Keratinocyte (primary cell): ENCODE data around the gene HMGN4. TPM values are rescaled to one million over a fixed set of nuclear protein-coding genes. Genes with fewer than 3 reads are reported as not detected.

Source experiments
- DNase-seq: peaks from one replicate; pipeline ENCODE4 v3.0.0-alpha.2; 2011; ENCODE audit warnings: low read depth, missing footprints, low spot score
- FAIRE-seq: peaks from 2 replicates; lab custom pipeline; 2011; peaks lifted over from hg19 to GRCh38; lab: Jason Lieb, UNC
- H2AFZ ChIP-seq: 2 replicates; pipeline ENCODE4 v1.6.0; 2012; ENCODE audit warnings: low read length, control low read depth, inconsistent platforms; ENCODE audit not compliant: control insufficient read depth
- H3K27ac ChIP-seq: 2 replicates; pipeline ENCODE4 v1.5.1; 2011; ENCODE audit warnings: low read length; ENCODE audit not compliant: control insufficient read depth, insufficient read depth
- H3K27me3 ChIP-seq: 3 replicates; pipeline ENCODE4 v1.6.0; 2011; ENCODE audit warnings: low read length; ENCODE audit not compliant: control insufficient read depth, insufficient read depth; ENCODE audit errors: extremely low read depth
- H3K36me3 ChIP-seq, 2 experiments: 2 replicates in 1 of 2; 3 replicates in 1 of 2; pipeline ENCODE4 v1.5.1; 2011; ENCODE audit warnings: low read length in 2 of 2, mild to moderate bottlenecking in 1 of 2; ENCODE audit not compliant: control insufficient read depth in 2 of 2, insufficient read depth in 2 of 2; ENCODE audit errors: extremely low read depth in 1 of 2
- H3K4me1 ChIP-seq: 3 replicates; pipeline ENCODE4 v1.5.1; 2011; ENCODE audit warnings: low read length; ENCODE audit not compliant: control insufficient read depth, insufficient read depth; ENCODE audit errors: extremely low read depth
- H3K4me2 ChIP-seq: 3 replicates; pipeline ENCODE4 v1.6.0; 2011; ENCODE audit warnings: low read depth, low read length; ENCODE audit not compliant: control insufficient read depth, insufficient read depth; ENCODE audit errors: extremely low read depth
- H3K4me3 ChIP-seq, 3 experiments: fragments of 200-600 bp in 1 of 3; sonication (generic) in 1 of 3; 2 replicates in 2 of 3; 3 replicates in 1 of 3; pipeline ENCODE4 v1.5.1; 2011 to 2016; ENCODE audit warnings: low read length in 3 of 3, mild to moderate bottlenecking in 3 of 3, control low read depth in 2 of 3, inconsistent platforms in 1 of 3, low read depth in 1 of 3, mixed read lengths in 1 of 3, mixed run types in 1 of 3, moderate library complexity in 1 of 3; ENCODE audit not compliant: control insufficient read depth in 2 of 3, insufficient read depth in 2 of 3; ENCODE audit errors: extremely low read depth in 1 of 3
- H3K79me2 ChIP-seq: 2 replicates; pipeline ENCODE4 v1.6.0; 2012; ENCODE audit warnings: low read length; ENCODE audit not compliant: control insufficient read depth, insufficient read depth
- H3K9ac ChIP-seq: 3 replicates; pipeline ENCODE4 v1.6.0; 2011; ENCODE audit warnings: low read length; ENCODE audit not compliant: control insufficient read depth, insufficient read depth; ENCODE audit errors: extremely low read depth
- H3K9me1 ChIP-seq: 3 replicates; pipeline ENCODE4 v1.6.0; 2011; ENCODE audit warnings: low read length; ENCODE audit not compliant: control insufficient read depth, insufficient read depth; ENCODE audit errors: extremely low read depth
- H3K9me3 ChIP-seq: 2 replicates; pipeline ENCODE4 v1.5.1; 2012; ENCODE audit warnings: low read depth, low read length; ENCODE audit not compliant: control insufficient read depth
- H4K20me1 ChIP-seq: 3 replicates; pipeline ENCODE4 v1.6.0; 2011; ENCODE audit warnings: low read length; ENCODE audit not compliant: control insufficient read depth, insufficient read depth; ENCODE audit errors: extremely low read depth
- CTCF ChIP-seq, 3 experiments: IDR thresholded peaks in 1 of 3; conservative IDR thresholded peaks in 1 of 3; optimal IDR thresholded peaks in 1 of 3; 2 replicates in 2 of 3; 3 replicates in 1 of 3; pipeline versions ENCODE3 to v1.5.1; 2011; ENCODE audit warnings: low read length in 3 of 3, mild to moderate bottlenecking in 3 of 3, moderate library complexity in 2 of 3, control low read depth in 1 of 3, inconsistent platforms in 1 of 3; ENCODE audit not compliant: insufficient read depth in 2 of 3; ENCODE audit errors: extremely low read depth in 1 of 3
- EZH2 ChIP-seq: IDR thresholded peaks from one replicate; pipeline ENCODE4 v1.6.1; 2012; ENCODE audit warnings: inconsistent platforms, mild to moderate bottlenecking, low read length, moderate library complexity
- dilution Hi-C: fragments of 300-500 bp; cut with MboI; formaldehyde crosslinking; loops from one replicate; pipeline ENCODE4 v1.7.0; 2020; ENCODE audit warnings: low sequenced_read_pairs; ENCODE audit not compliant: extremely low pct_ligation_motif_present
- polyA minus RNA-seq, 3 experiments: library from RNA; depleted of rRNA, polyadenylated mRNA; stranded (reverse); fragments of >200 nt; gene quantifications; 1 replicate in 1 of 3; 2 replicates in 1 of 3; 3 replicates in 1 of 3; pipeline ENCODE4 v1.2.3, GENCODE V29; 2011
- polyA plus RNA-seq, 5 experiments: library from polyadenylated mRNA; depleted of rRNA in 3 of 5; stranded (reverse) in 3 of 5; stranded (forward) in 1 of 5; unstranded in 1 of 5; fragments of >200 nt; gene quantifications; 1 replicate in 1 of 5; 2 replicates in 3 of 5; 3 replicates in 1 of 5; pipeline versions ENCODE4 v1.2.1 to v1.2.3, GENCODE V29; 2011 to 2012; ENCODE audit warnings: missing spikeins in 2 of 5, low read depth in 1 of 5, low replicate concordance in 1 of 5

The HMGN4 gene
- polyA plus RNA-seq (46.4 to 62.6 TPM (median 54.0 TPM) in 3 replicates), polyA minus RNA-seq (9.9 to 26.7 TPM (median 24.5 TPM) in 3 replicates)
- polyA plus RNA-seq (2011; ENCODE audit: low read depth) = 8.6 TPM
- polyA plus RNA-seq (2011; cell fraction: cytosol; rRNA removed) = 52.5 and 77.7 TPM in 2 replicates
- 49.5 and 51.9 TPM in 2 replicates for polyA plus RNA-seq (2011; cell fraction: nucleus; rRNA removed)
- polyA plus RNA-seq (2012; ENCODE audit: low replicate concordance) = 41.1 and 52.6 TPM in 2 replicates
- polyA minus RNA-seq (2011; cell fraction: cytosol; rRNA and poly(A)+ RNA removed) = 45.5 TPM
- 11.4 and 17.5 TPM in 2 replicates for polyA minus RNA-seq (2011; cell fraction: nucleus; rRNA and poly(A)+ RNA removed)

- H3K9ac ChIP-seq = peak within 1 kb of the TSS; percentile 93
- peak in 1 of 3 experiments; percentile 13 for TF ChIP-seq CTCF (optimal IDR thresholded peaks at IDR 0.05 in 1 of 3, IDR thresholded peaks at IDR 0.05 in 1 of 3, conservative IDR thresholded peaks at IDR 0.05 in 1 of 3; ENCODE audit: extremely low read depth in 1 of 3, insufficient read depth in 2 of 3, low read length in 3 of 3)
- TF ChIP-seq EZH2 = no peak
- peak within 1 kb of the TSS; percentile 73 to 98 (median 87) for H3K4me3 ChIP-seq
- H3K9me1 ChIP-seq = no peaks in the 10 kb centered on the region
- H4K20me1 ChIP-seq = no peaks in the 10 kb centered on the region
- H3K9me3 ChIP-seq = no peaks in the 10 kb centered on the region
- peaks cover 39% of the 10 kb centered on the region for H3K79me2 ChIP-seq
- no peak for FAIRE-seq
- dilution Hi-C loops = loop anchor here (25.0 kb wide), 1 partner anchor 201 kb away; no protein-coding TSS in a partner anchor
- H3K27me3 ChIP-seq = no peaks in the 10 kb centered on the region
- peak within 1 kb of the TSS; percentile 98 for H3K4me2 ChIP-seq
- H3K36me3 ChIP-seq = peaks cover 1 to 5% of the 10 kb centered on the region in 2 experiments
- H3K27ac ChIP-seq = peak within 1 kb of the TSS; percentile 90
- H3K4me1 ChIP-seq = peaks cover 18% of the 10 kb centered on the region
- no peak for DNase-seq
- peak within 1 kb of the TSS; percentile 99 for H2AFZ ChIP-seq
Observed at GRCh38 chr6:26537846-26538571, at the start of gene HMGN4. Gene HMGN4, plus strand, starts transcription at chr6:26538366. Its CDS starts 6,841 bp downstream, at chr6:26545207.

- H3K4me3 ChIP-seq = no peak overlapping the region
- no peaks in the 10 kb centered on the region for H3K4me1 ChIP-seq
- H2AFZ ChIP-seq = no peak overlapping the region
- dilution Hi-C loops = no loop called here
- no peaks in the 10 kb centered on the region for H3K79me2 ChIP-seq
- no peaks in the 10 kb centered on the region for H4K20me1 ChIP-seq
- TF ChIP-seq CTCF (optimal IDR thresholded peaks at IDR 0.05 in 1 of 3, IDR thresholded peaks at IDR 0.05 in 1 of 3, conservative IDR thresholded peaks at IDR 0.05 in 1 of 3; ENCODE audit: extremely low read depth in 1 of 3, insufficient read depth in 2 of 3, low read length in 3 of 3) = no peak
- TF ChIP-seq EZH2 = no peak
- H3K27ac ChIP-seq = no peak overlapping the region
- no peaks in the 10 kb centered on the region for H3K36me3 ChIP-seq
- DNase-seq (no peak), FAIRE-seq (no peak)
- no peak overlapping the region for H3K4me2 ChIP-seq
- H3K9me3 ChIP-seq = no peaks in the 10 kb centered on the region
- H3K9me1 ChIP-seq = no peaks in the 10 kb centered on the region
- H3K9ac ChIP-seq = no peak overlapping the region
- H3K27me3 ChIP-seq = peaks cover 7% of the 10 kb centered on the region
Observed at GRCh38 chr6:26489996-26490964, 47.9 kb upstream of the HMGN4 start.
